Right renal pelvis (tissue), 4 donors: ENCODE data around the gene APBB1. TPM values are rescaled to one million over a fixed set of nuclear protein-coding genes. Genes with fewer than 3 reads are reported as not detected.

ENCODE experiments used
- DNase-seq, 4 donors: peaks; one replicate each; pipeline ENCODE4 v3.0.0-alpha.2; 2013; ENCODE audit warnings: low read depth in 4 of 4, low spot score in 3 of 4, missing footprints in 1 of 4
- polyA plus RNA-seq, 4 donors: library from polyadenylated mRNA; unstranded; fragments of 120-200 nt; gene quantifications; one replicate each; pipeline ENCODE4 v1.2.1, GENCODE V29; 2013; ENCODE audit not compliant: insufficient read length in 4 of 4

Gene APBB1
- polyA plus RNA-seq, 4 donors, result 52.2 to 64.6 (median 54.0) TPM

GRCh38 chr11:6418557-6419008 lies 311 bp downstream of the APBB1 start:
- no peak for DNase-seq

GRCh38 chr11:6417907-6418556 lies 862 bp downstream of the APBB1 start:
- peak in 1 of 4 donors; percentile 4 for DNase-seq

GRCh38 chr11:6415797-6416196 lies 3.1 kb downstream of the APBB1 start:
- no peak for DNase-seq

- no peak for DNase-seq
These were observed 4.0 kb downstream of the APBB1 start for GRCh38 chr11:6414874-6415328.

- DNase-seq, result no peak
These were observed 5.1 kb downstream of the APBB1 start for GRCh38 chr11:6413791-6414201.

- no peak for DNase-seq
These were observed 7.3 kb downstream of the APBB1 start for GRCh38 chr11:6411594-6412031.

- no peak for DNase-seq
These were observed 8.0 kb downstream of the APBB1 start for GRCh38 chr11:6410695-6411430.

- DNase-seq, result no peak
These were observed 12.5 kb downstream of the APBB1 start for GRCh38 chr11:6406370-6406769.

GRCh38 chr11:6405846-6406245 lies 13.0 kb downstream of the APBB1 start:
- no peak for DNase-seq

GRCh38 chr11:6405052-6405667 lies 13.7 kb downstream of the APBB1 start:
- DNase-seq, result peak in 1 of 4 donors; percentile 38

- DNase-seq, result no peak
These were observed 14.4 kb downstream of the APBB1 start for GRCh38 chr11:6404342-6405051.

- no peak for DNase-seq
These were observed 15.4 kb downstream of the APBB1 start for GRCh38 chr11:6403539-6403938.

GRCh38 chr11:6402561-6402981 lies 16.3 kb downstream of the APBB1 start:
- no peak for DNase-seq

GRCh38 chr11:6402061-6402470 lies 16.8 kb downstream of the APBB1 start:
- no peak for DNase-seq

GRCh38 chr11:6401464-6401863 lies 17.4 kb downstream of the APBB1 start:
- no peak for DNase-seq

GRCh38 chr11:6400431-6401345 lies 18.2 kb downstream of the APBB1 start:
- no peak for DNase-seq

- no peak for DNase-seq
These were observed 21.3 kb downstream of the APBB1 start for GRCh38 chr11:6397636-6398035.

GRCh38 chr11:6397156-6397555 lies 21.7 kb downstream of the APBB1 start:
- DNase-seq, result no peak

GRCh38 chr11:6395470-6396060 lies 23.3 kb downstream of the APBB1 start:
- DNase-seq, result no peak
